EH (cell line): ENCODE data around the gene TSACC.
A peak's percentile ranks its signal among the peaks of the same experiment; 100 is the strongest.
"Not testable (repeated sequence)": the region's sequence is repeated elsewhere in the genome, so short reads cannot be mapped to it uniquely, and the experiment has no call there.

ENCODE experiments used
- DNase-seq: peaks from one replicate; pipeline ENCODE4 v3.0.0-alpha.2; 2015; ENCODE audit warnings: low read depth

The TSACC gene

GRCh38 chr1:156346636-156347035, 8.3 kb downstream of the TSACC start:
- DNase-seq, result peak; percentile 83

- DNase-seq, result peak; percentile 90
Measured at GRCh38 chr1:156347331-156347730, 9.0 kb downstream of the TSACC start.

GRCh38 chr1:156352481-156352880, 14.2 kb downstream of the TSACC start:
- DNase-seq, result not testable (repeated sequence)

GRCh38 chr1:156356262-156356874, 18.0 kb downstream of the TSACC start:
- no peak for DNase-seq

GRCh38 chr1:156356875-156357534, 18.7 kb downstream of the TSACC start:
- DNase-seq, result peak; percentile 40

- DNase-seq, result no peak
Measured at GRCh38 chr1:156357977-156358376, 19.7 kb downstream of the TSACC start.

- no peak for DNase-seq
Measured at GRCh38 chr1:156358641-156359040, 20.3 kb downstream of the TSACC start.

GRCh38 chr1:156359249-156359648, 20.9 kb downstream of the TSACC start:
- DNase-seq, result no peak

GRCh38 chr1:156359973-156360372, 21.6 kb downstream of the TSACC start:
- DNase-seq, result peak; percentile 61

- no peak for DNase-seq
Measured at GRCh38 chr1:156360534-156360933, 22.2 kb downstream of the TSACC start.

- DNase-seq, result no peak
Measured at GRCh38 chr1:156365754-156366153, 27.4 kb downstream of the TSACC start.

- no peak for DNase-seq
Measured at GRCh38 chr1:156366378-156367166, 28.2 kb downstream of the TSACC start.

- DNase-seq, result no peak
Measured at GRCh38 chr1:156367383-156368156, 29.2 kb downstream of the TSACC start.

- DNase-seq, result peak; percentile 22
Measured at GRCh38 chr1:156368157-156368658, 29.9 kb downstream of the TSACC start.

- DNase-seq, result peak; percentile 48
Measured at GRCh38 chr1:156368889-156369684, 30.8 kb downstream of the TSACC start, which contains the start of gene RHBG. RHBG (plus strand) TSS chr1:156369211; CDS start chr1:156369250, 39 bp downstream.

- DNase-seq, result not testable (repeated sequence)
Measured at GRCh38 chr1:156369685-156370286, 31.5 kb downstream of the TSACC start.

- peak; percentile 53 for DNase-seq
Measured at GRCh38 chr1:156371553-156372264, 33.4 kb downstream of the TSACC start.

GRCh38 chr1:156372265-156372586, 33.9 kb downstream of the TSACC start:
- no peak for DNase-seq

- no peak for DNase-seq
Measured at GRCh38 chr1:156372876-156373275, 34.5 kb downstream of the TSACC start.

GRCh38 chr1:156373546-156373945, 35.2 kb downstream of the TSACC start:
- no peak for DNase-seq
